ENCODE measurements around the gene DCST2. TPM values are rescaled to one million over a fixed set of nuclear protein-coding genes. Genes with fewer than 3 reads are reported as not detected.

DCST2 gene
- total and polyA plus RNA-seq, 9 of the 15 experiments (the other 6 are each of a cell fraction or from before 2014, with no cell fraction given) = 0.09 to 0.49 (median 0.11) TPM; not detected in 3

GRCh38 chr1:155070721-155071569, 37.4 kb upstream of the DCST2 start (continued):
- TF ChIP-seq ZBTB40 (IDR thresholded peaks at IDR 0.05) (0 out of 2 replicates have a peak, but pooled peaks have one; percentile 14), ZBTB40 (CRISPR knock-in tag; IDR thresholded peaks at IDR 0.05) (no peak), LEF1 (IDR thresholded peaks at IDR 0.05) (0 out of 2 replicates have a peak, but pooled peaks have one; percentile 41), POLR2B (IDR thresholded peaks at IDR 0.05; ENCODE audit: low read depth, partially characterized antibody) (no peak), MECOM (CRISPR knock-in tag; IDR thresholded peaks at IDR 0.05) (no peak), BCOR (IDR thresholded peaks at IDR 0.05) (peak; percentile 70), RB1 (IDR thresholded peaks at IDR 0.05; ENCODE audit: low read depth) (peak; percentile 71; the same call in 1 of the 2 replicates), JUND (IDR thresholded peaks at IDR 0.05; ENCODE audit: borderline replicate concordance, low read depth, low read length) (peak; percentile 29; the same call in 1 of the 2 replicates), JUND (tag; IDR thresholded peaks at IDR 0.05; ENCODE audit: borderline replicate concordance, low read depth, low read length) (no peak; the same call in 2 of the 3 replicates), NUFIP1 (IDR thresholded peaks at IDR 0.05; ENCODE audit: partially characterized antibody) (no peak), POLR2G (IDR thresholded peaks at IDR 0.05; ENCODE audit: low read depth, low read length) (peak; percentile 80), GABPB1 (CRISPR knock-in tag; IDR thresholded peaks at IDR 0.05) (0 out of 2 replicates have a peak, but pooled peaks have one; percentile 64), MAZ (CRISPR knock-in tag; conservative IDR thresholded peaks at IDR 0.05 in 1 of 2, IDR thresholded peaks at IDR 0.05 in 1 of 2) (peak in 1 of 2 experiments; percentile 81; a peak in 1 of 4 replicates), CREB3 (tag; conservative IDR thresholded peaks at IDR 0.05; ENCODE audit: low read depth) (no peak), ZBTB17 (CRISPR knock-in tag; IDR thresholded peaks at IDR 0.05) (peak; percentile 47; the same call in 1 of the 2 replicates), ZKSCAN1 (IDR thresholded peaks at IDR 0.05; ENCODE audit: low read depth, low read length) (no peak), EGR1 (conservative IDR thresholded peaks at IDR 0.05) (peak; percentile 52)

Data from K562 (cell line).